HG02588 (cell line): ENCODE measurements around the gene WDR87.
"Not testable (repeated sequence)": the region's sequence is repeated elsewhere in the genome, so short reads cannot be mapped to it uniquely, and the experiment has no call there.

Experiments
- ATAC-seq: cut with Tn5 transposase; IDR thresholded peaks from one replicate; pipeline ENCODE4 v1.9.1; 2021; ENCODE audit warnings: mild to moderate bottlenecking, moderate library complexity; ENCODE audit not compliant: unreplicated experiment

WDR87 gene

GRCh38 chr19:37931881-37932655 lies 25.7 kb upstream of the WDR87 start:
- ATAC-seq: peak; percentile 46

GRCh38 chr19:37930416-37930815 lies 24.0 kb upstream of the WDR87 start:
- ATAC-seq: no peak

DNA sequence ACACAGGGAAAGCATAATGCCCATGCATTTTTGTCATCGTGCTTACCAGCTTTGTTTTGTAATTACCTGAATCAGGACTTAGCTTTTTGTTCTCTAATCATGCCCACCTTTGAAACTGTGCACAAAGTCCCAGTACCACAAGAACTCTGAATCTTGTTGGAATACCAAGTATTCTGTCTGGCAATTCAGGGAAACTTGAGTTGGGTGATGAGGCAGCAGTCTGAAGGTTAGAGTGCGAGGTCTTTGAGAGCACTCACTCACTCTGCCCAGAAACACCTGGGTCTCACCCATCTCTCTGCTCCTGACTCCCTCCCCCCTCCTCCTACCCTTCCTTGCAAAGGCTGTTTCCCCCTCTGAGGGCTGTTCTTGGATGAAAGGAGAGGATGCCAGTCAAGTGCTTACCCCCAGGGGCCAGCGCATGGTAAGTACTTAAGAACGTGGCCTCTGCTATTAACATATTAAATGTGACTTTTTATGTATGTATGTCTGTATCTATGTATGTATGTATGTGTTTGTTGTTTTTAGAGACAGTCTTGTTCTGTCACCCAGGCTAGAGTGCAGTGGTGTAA lies 23.0 kb upstream of the WDR87 start:
- no peak for ATAC-seq

DNA sequence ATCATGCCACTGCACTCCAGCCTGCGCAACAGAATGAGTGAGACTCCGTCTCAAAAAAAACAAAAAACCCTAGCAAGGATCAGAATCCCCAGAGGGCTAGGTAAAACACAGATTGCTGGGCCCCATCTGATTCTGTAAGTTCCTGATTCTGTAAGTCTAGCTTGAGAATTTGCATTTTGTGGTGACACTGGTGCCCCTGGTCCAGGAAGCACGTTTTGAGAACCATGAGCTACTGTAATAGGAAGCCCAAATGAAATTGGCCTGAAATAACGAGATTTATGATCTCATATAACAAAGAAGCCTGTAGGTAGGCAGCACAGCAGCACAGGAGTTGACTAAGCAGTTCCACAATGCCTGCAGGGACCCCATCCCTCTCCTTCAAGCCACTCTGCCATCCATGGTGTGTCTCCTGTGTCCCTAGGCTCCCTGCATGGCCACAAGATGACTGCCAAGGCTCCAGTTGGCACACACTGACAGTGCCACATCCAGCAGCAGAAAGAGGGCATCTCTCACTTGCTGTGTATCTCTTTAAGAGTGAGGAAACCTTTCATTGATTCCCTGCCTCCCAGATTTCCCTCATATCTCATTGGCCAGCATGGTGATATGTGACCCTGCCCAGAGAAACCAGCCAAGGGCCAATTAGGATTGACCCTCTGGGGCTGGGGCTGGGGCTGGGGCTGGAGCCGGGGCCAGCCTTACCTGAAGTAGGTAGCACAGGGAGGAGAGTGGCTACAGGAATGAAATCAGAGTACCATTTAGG lies 22.3 kb upstream of the WDR87 start:
- ATAC-seq: no peak

DNA sequence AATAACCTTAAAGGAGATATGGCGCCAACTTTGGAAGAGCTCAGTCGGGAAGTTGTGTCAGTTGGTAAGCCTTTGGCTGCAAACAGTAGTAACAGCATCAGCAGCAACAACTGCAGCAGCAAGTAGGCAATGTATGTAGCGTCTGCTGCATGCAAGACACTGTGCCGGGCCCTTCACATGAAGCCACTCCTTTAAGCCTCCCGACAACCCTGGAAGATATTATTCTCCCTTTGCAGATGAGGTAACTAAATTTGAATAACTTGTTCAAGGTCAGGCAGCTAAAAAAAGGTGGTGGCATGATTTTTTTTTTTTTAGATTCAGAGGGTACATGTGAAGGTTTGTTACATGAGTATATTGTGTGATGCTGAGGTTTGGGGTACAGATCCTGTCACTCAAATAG lies 20.3 kb upstream of the WDR87 start:
- ATAC-seq: no peak

GRCh38 chr19:37926255-37926654 lies 19.9 kb upstream of the WDR87 start:
- ATAC-seq: no peak

GRCh38 chr19:37925212-37925611 lies 18.8 kb upstream of the WDR87 start:
- ATAC-seq: no peak

DNA sequence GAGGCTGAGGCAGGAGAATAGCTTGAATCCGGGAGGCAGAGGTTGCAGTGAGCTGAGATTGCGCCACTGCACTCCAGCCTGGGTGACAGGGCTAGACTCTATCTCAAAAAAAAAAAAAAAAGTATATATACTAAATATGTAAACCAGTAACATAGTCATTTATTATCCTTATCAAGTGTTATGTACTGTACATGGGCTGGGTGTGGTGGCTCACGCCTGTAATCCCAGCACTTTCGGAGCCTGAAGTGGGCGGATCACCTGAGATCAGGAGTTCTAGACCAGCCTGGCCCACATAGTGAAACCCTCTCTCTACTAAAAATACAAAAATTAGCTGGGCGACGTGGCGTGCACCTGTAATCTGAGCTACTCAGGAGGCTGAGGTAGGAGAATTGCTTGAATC lies 18.2 kb upstream of the WDR87 start:
- not testable (repeated sequence) for ATAC-seq

DNA sequence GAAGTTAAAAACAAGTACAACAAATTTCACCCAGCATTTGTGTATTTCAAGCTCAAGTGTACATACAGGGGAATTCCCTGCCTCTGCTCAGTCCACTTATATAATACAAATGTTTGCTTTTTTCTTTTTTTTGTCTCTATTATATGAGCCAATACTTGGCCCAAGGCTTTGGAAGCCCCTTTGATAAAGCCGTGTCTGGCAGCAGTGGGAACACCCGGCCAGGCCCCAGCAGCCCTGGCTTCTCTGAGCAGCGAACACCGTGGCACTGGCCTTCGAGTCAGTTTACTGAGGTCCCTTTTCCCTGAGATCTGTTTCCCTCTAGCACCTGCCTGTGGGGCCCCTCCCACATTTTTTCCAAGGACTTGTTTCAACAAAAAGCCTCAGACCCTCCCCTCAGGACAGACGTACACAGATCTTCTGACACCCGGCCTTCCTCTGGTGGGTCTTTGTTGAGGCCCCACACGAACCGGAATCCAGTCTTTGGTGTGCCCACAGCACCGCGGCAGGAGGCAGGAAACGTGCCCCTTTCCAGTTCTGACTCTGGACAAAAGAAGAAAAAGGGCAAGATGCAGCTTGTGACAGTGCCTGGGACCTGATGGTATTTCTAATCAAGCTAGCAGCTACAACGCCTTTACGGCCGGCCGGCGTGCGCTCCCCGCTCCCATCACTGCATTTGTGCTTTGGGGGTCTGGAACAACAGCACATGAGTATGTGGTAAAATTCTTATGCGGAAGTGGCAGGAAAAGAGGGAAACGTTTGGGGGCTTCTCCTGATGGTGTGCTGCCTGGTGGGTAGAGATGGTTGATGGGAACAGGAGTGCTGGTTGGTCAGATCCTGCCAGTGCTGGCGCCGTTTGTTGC lies 14.4 kb upstream of the WDR87 start:
- no peak for ATAC-seq

DNA sequence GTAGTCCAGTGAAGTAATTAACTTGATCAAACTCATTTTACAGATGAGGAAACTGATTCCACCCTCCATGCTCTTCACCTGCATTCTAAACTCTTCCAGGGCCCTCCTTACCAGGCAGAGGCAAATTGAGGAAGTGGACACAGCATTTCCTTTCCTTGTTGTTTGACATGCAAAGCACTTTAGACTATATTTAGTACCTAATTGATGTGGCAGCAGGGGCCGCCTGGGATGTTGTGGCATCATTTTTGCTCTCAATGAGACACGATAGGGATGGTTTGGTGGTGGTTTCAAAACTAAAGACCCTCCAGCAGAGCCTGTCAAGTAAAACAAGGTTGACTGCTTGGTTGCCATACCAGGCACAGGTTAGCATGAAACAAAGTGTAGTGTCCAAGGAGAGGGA lies 8.5 kb upstream of the WDR87 start:
- ATAC-seq: no peak

GRCh38 chr19:37909661-37910199 lies 3.3 kb upstream of the WDR87 start:
- no peak for ATAC-seq

GRCh38 chr19:37907735-37908455 lies 1.5 kb upstream of the WDR87 start:
- no peak for ATAC-seq

DNA sequence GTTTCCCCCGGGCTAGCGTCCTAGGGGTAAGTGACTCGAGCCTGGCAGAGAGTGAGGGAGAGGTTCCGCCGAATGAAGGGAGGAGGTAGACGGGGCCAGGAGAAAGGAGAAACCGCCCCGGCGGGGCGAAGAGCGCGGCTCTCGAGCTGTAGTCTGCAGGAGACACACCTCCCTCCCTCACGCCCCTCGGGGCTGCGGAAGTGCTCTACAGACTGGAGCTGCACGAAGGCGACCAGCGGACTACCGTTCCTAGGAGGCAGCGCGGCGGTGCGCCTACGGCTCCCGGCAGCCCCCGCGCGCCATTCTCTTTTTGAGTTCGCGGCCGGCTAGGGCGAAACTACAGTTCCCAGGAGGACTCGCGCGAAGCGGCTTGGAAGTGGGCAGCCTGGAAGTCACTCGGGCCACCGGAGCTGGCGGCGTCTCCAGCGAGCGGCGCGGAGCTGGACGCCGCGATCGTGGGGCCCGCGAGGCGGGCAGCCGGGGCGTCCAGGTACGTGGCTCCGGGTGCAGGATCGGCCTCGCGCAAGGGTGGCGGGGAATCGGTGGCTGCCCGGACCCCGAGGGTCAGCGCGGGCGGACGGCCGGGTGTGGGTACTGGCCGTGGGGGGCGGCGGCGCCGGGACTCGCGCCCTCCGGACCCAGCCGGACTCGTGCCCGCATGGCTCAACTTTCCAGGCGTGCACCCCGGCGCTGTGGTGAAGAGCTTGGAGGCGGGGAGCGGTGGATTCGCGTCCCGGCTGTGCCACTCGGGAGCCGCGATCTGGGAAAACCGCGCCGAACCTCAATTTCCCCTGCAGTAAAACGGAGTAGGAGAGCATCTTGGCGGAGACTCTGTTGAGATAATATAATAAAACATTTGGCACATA lies 708 bp upstream of the WDR87 start, which contains the start of gene SIPA1L3:
Gene SIPA1L3, plus strand, starts transcription at position 340 of the 866 bp plus-strand sequence. CDS start 174,358 bp downstream, outside the sequence.
- ATAC-seq: peak; percentile 85

GRCh38 chr19:37903096-37903495 lies 3.3 kb downstream of the WDR87 start:
- no peak for ATAC-seq

GRCh38 chr19:37902668-37903067 lies 3.7 kb downstream of the WDR87 start:
- ATAC-seq: no peak

GRCh38 chr19:37899966-37900365 lies 6.4 kb downstream of the WDR87 start:
- no peak for ATAC-seq

- ATAC-seq: no peak
Observed at GRCh38 chr19:37899453-37899852, 6.9 kb downstream of the WDR87 start.

DNA sequence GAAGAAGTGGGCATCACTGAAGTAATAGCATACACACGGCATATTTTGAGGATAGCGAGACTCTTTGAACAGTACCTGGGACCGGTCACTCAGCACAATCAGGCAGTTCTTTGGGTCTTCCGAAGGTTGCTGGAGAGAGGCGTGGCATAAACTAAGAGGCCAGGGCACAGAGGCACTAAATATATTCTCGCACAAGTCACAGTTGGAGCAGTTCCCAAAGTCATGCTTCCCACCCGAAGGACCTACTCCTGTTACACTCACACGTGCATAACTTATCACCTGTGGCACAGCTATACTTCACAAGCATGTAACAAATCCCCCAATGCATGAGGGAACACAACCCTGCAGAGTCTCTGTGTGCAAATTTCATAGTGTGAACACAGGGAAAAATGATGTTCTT lies 10.2 kb downstream of the WDR87 start:
- ATAC-seq: no peak
